Neuron (in vitro differentiated cells): ENCODE data around the gene ZNHIT6.
"Not testable (repeated sequence)": the region's sequence is repeated elsewhere in the genome, so short reads cannot be mapped to it uniquely, and the experiment has no call there.

ENCODE experiments used
- H2AFZ ChIP-seq: one replicate; pipeline ENCODE4 v1.6.1; 2013; ENCODE audit warnings: low read depth, mild to moderate bottlenecking, inconsistent platforms, low read length, moderate library complexity
- H3K27me3 ChIP-seq: one replicate; pipeline ENCODE4 v1.6.1; 2013; ENCODE audit warnings: low read length; ENCODE audit not compliant: insufficient read depth
- H3K36me3 ChIP-seq: one replicate; pipeline ENCODE4 v1.6.1; 2013; ENCODE audit warnings: low read length; ENCODE audit not compliant: insufficient read depth
- H3K4me1 ChIP-seq: one replicate; pipeline ENCODE4 v1.6.1; 2013; ENCODE audit warnings: low read length; ENCODE audit not compliant: insufficient read depth
- H3K4me3 ChIP-seq: 2 replicates; pipeline ENCODE4 v1.5.1; 2013; ENCODE audit warnings: mild to moderate bottlenecking, low read length, moderate library complexity
- H3K9me3 ChIP-seq: one replicate; pipeline ENCODE4 v1.6.1; 2013; ENCODE audit warnings: low read length

ZNHIT6 gene

GRCh38 chr1:85656948-85657347 lies 51.3 kb downstream of the ZNHIT6 start:
- no peak overlapping the region for H2AFZ ChIP-seq
- peaks cover 2% of the 10 kb centered on the region for H3K4me1 ChIP-seq
- no peaks in the 10 kb centered on the region for H3K27me3 ChIP-seq
- H3K36me3 ChIP-seq: peaks cover 28% of the 10 kb centered on the region
- no peaks in the 10 kb centered on the region for H3K9me3 ChIP-seq
- H3K4me3 ChIP-seq: no peak overlapping the region

DNA sequence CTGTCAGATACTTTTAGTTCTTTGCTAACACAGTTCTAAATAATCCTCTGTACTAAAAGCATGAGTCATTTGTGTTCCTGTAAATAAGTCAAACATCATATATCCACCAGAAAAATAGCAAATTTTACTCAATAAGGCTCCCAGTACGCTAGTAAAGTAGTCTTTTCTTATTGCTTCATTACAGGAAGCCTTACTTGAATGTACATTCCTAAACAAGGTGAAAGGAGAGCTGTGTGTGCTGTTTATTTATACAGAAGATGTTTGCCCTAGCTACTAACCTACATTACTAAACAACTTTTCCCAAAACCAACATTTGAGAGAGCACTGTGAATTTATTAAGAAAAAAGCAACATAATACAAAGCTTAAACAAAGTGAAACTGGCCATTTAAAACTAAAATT lies 52.0 kb downstream of the ZNHIT6 start:
- Histone ChIP-seq H3K4me1 (peaks cover 2% of the 10 kb centered on the region), H3K27me3 (no peaks in the 10 kb centered on the region), H3K4me3 (no peak overlapping the region), H3K36me3 (peaks cover 28% of the 10 kb centered on the region), H3K9me3 (no peaks in the 10 kb centered on the region), H2AFZ (no peak overlapping the region)

DNA sequence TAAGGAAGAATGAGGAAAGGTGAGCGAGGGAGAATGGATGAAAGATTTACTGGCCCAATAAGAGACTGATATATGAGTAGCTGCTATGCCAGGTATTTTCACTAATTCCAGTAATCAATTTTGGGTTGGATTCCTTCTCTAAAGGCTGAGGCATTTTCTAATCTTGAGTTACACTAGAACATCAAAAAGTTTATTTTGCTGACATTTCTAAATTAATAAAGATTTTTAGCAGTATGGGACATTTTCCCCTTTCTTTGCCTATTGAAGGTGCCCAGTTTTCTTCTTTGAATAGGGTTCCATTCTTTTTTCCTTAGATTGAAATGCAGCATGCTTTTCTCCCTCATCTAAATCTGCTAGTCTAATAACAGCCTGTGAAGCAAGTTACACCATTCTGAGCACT lies 52.9 kb downstream of the ZNHIT6 start:
- Histone ChIP-seq H3K9me3 (peaks cover under 1% of the 10 kb centered on the region), H3K36me3 (peaks cover 28% of the 10 kb centered on the region), H3K27me3 (no peaks in the 10 kb centered on the region), H2AFZ (no peak overlapping the region), H3K4me1 (peaks cover 2% of the 10 kb centered on the region), H3K4me3 (no peak overlapping the region)

DNA sequence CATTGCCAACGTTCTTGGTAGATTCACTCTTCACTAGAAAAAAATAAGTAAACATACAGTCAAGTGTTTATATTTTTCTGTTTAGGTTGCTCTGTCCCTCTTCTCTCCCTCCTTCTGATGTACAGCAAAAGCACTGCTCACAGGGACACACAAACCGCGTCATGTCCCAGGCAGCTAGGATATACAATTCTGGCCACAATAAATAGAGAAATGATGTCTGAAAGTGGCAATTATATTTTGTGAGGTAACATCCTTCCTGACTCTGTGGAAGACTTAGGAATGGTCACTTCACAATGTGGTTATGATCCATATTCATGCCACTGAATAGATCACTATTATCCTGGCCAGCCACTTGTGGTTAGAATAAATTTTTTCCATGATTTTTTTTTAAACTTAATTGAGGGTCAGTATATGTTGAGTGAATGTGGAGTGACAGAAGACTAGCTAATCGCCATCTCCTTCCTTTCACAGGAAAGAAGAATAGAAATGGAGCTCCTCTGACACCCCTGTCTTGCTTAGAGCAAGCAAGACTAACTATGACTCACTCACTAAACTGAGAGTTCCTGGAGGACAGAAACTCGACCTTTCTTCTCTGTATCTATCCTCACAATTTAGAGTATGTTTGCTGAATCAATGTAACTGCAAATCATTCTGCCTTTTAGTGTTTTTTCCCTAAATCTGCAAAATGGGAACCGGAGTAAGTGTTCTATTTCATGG lies 54.0 kb downstream of the ZNHIT6 start:
- peaks cover 4% of the 10 kb centered on the region for H3K9me3 ChIP-seq
- peaks cover 28% of the 10 kb centered on the region for H3K36me3 ChIP-seq
- peaks cover 2% of the 10 kb centered on the region for H3K4me1 ChIP-seq
- no peak overlapping the region for H2AFZ ChIP-seq
- H3K27me3 ChIP-seq: no peaks in the 10 kb centered on the region
- no peak overlapping the region for H3K4me3 ChIP-seq

DNA sequence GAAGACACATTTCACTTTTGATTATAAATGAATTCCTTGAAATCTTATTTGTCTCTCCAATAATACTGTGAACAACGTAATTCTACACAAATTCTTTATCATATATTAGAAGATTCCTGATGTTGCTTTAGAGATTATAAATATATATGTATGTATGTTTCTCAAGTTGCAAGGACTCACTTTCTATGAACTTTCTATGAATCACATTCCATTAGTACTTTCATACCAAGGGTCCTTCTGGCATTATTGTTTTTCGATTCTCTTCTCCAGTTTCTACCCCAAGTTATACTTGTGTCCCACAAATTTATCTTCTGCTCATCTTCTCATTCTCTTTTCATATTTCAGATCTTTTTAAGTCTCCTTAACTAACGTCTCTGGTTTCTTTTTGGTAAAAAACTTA lies 55.9 kb downstream of the ZNHIT6 start:
- Histone ChIP-seq H3K36me3 (peaks cover 26% of the 10 kb centered on the region), H3K4me3 (no peak overlapping the region), H3K9me3 (peaks cover 7% of the 10 kb centered on the region)

DNA sequence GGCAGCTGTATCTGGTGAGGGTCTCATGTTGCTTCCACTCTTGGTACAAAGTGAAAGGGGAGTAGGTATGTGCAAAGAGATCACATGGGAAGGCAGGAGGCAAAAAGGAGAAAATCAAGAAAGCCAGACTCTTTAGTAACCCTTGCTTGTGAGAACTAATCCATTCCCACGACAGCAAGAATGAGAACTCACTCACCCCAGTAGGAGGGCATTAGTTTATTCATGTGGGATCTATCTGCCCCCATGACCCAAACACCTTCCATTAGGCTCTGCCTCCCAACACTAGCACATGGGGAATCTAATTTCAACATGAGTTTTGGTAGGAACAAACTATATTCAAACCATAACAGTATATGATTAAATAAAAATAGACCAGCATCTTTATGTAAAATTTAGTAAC lies 57.6 kb downstream of the ZNHIT6 start:
- Histone ChIP-seq H3K36me3 (peaks cover 22% of the 10 kb centered on the region), H3K9me3 (peaks cover 7% of the 10 kb centered on the region), H2AFZ (no peak overlapping the region), H3K4me3 (no peak overlapping the region), H3K4me1 (no peaks in the 10 kb centered on the region), H3K27me3 (no peaks in the 10 kb centered on the region)

More for the DNA sequence above, 55.9 kb downstream of the ZNHIT6 start:
- H3K4me1 ChIP-seq: no peaks in the 10 kb centered on the region
- H3K27me3 ChIP-seq: no peaks in the 10 kb centered on the region
- H2AFZ ChIP-seq: no peak overlapping the region

DNA sequence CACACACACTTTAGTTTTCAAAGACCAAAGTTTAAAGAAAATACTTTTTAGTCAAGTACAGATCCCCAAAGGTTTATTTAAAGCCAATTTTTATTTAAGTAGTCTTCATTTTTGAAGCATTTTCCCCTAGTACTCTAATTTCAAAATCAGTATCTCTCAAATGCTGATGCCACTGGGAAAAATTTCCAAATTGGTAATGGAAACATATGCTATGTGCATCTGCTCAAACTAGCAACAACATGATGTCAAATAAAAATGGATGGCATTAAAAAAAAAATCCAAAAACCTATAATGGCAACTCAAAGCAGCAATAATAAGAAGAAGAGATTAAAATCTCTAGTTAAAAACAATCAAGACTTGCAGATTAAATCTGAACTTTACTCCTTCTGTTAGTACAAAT lies 58.6 kb downstream of the ZNHIT6 start:
- H3K4me3 ChIP-seq: no peak overlapping the region
- H2AFZ ChIP-seq: no peak overlapping the region
- H3K9me3 ChIP-seq: peaks cover 7% of the 10 kb centered on the region
- no peaks in the 10 kb centered on the region for H3K4me1 ChIP-seq
- H3K36me3 ChIP-seq: peaks cover 20% of the 10 kb centered on the region
- no peaks in the 10 kb centered on the region for H3K27me3 ChIP-seq

DNA sequence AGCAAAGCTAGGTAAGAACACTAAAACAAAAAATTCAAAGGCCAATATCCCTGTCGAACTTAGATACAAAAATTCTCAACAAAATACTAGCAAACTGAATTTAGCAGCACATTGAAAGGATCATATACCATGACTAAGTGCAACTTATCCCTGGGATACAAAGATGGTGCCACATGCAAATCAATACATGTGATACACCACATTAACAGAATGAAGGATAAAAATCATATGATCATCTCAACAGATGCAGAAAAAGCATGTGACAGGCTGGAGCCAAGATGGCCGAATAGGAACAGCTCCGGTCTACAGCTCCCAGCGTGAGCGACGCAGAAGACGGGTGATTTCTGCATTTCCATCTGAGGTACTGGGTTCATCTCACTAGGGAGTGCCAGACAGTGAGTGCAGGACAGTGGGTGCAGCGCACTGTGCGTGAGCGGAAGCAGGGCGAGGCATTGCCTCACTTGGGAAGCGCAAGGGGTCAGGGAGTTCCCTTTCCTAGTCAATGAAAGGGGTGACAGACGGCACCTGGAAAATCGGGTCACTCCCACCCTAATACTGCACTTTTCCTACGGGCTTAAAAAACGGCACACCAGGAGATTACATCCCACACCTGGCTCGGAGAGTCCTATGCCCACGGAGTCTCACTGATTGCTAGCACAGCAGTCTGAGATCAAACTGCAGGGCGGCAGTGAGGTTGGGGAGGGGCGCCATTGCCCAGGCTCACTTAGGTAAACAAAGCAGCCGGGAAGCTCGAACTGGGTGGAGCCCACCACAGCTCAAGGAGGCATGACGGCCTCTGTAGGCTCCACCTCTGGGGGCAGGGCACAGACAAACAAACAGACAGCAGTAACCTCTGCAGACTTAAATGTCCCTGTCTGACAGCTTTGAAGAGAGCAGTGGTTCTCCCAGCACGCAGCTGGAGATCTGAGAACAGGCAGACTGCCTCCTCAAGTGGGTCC lies 66.4 kb downstream of the ZNHIT6 start:
- not testable (repeated sequence) for H3K36me3 ChIP-seq

DNA sequence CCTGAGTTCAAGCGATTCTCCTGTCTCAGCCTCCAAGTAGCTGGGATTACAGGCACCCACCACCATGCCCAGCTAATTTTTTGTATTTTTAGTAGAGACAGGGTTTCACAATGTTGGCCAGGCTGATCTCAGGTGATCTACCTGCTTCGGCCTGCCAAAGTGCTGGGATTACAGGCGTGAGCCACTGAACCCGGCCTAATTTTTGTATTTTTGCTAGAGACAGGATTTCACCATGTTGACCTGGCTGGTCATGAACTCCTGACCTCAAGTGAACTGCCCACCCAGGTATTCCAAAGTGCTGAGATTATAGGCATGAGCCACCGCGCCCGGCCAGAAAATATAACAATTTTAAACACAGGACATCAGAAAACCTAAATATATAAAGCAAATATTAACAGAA lies 68.3 kb downstream of the ZNHIT6 start:
- not testable (repeated sequence) for H2AFZ ChIP-seq, H3K27me3 ChIP-seq, H3K4me1 ChIP-seq, H3K4me3 ChIP-seq, H3K36me3 ChIP-seq
- peaks cover 13% of the 10 kb centered on the region for H3K9me3 ChIP-seq

More for the DNA sequence above, 66.4 kb downstream of the ZNHIT6 start:
- not testable (repeated sequence) for H3K4me1 ChIP-seq, H3K4me3 ChIP-seq, H3K27me3 ChIP-seq, H2AFZ ChIP-seq
- H3K9me3 ChIP-seq: peaks cover 11% of the 10 kb centered on the region

GRCh38 chr1:85638412-85638811 lies 69.8 kb downstream of the ZNHIT6 start:
- H3K27me3 ChIP-seq: no peaks in the 10 kb centered on the region
- no peaks in the 10 kb centered on the region for H3K4me1 ChIP-seq
- no peak overlapping the region for H3K4me3 ChIP-seq
- peaks cover 3% of the 10 kb centered on the region for H3K36me3 ChIP-seq
- no peak overlapping the region for H2AFZ ChIP-seq
- H3K9me3 ChIP-seq: peaks cover 13% of the 10 kb centered on the region

DNA sequence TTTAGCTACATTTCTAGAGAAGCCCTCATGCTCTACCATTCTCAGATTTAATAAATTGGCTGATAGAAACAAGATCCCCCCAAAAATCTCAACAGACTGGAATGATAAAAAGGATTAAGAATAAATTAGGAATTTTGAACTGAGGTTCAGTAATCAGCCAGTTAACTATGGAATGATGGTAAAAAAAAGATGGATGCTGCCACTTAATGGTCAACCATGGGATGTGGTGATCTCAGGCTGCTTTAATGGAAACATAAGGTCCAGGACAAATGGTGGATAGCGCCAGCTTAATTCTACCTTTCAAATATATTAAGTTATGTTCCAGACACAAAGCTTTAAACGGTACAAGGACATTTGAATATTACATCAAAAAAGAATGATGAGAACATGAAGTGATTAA lies 77.7 kb downstream of the ZNHIT6 start:
- no peak overlapping the region for H3K4me3 ChIP-seq
- no peaks in the 10 kb centered on the region for H3K9me3 ChIP-seq
- H3K4me1 ChIP-seq: peaks cover 6% of the 10 kb centered on the region
- no peaks in the 10 kb centered on the region for H3K27me3 ChIP-seq
- H3K36me3 ChIP-seq: no peaks in the 10 kb centered on the region
- no peak overlapping the region for H2AFZ ChIP-seq

DNA sequence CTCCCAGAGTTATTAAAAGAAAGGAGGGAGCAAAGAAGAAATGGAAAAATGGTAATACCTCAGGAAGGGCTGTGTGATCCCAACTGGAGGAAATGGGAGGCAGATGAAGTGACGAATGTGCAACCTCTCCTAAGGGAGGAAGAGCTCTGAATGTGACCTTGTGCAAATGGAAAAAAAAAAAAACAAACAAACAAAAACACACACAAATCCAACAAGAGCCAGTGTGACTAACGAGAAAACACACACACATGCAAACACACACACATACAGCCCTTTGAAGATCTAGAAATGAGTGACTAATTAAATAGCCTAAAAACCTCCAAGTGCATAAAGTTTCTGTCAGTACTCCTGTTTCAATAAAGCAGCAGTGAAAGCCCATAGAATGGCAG lies 78.7 kb downstream of the ZNHIT6 start:
- no peaks in the 10 kb centered on the region for H3K27me3 ChIP-seq
- no peaks in the 10 kb centered on the region for H3K9me3 ChIP-seq
- H3K36me3 ChIP-seq: no peaks in the 10 kb centered on the region
- no peak overlapping the region for H3K4me3 ChIP-seq
- H2AFZ ChIP-seq: no peak overlapping the region
- peaks cover 6% of the 10 kb centered on the region for H3K4me1 ChIP-seq

DNA sequence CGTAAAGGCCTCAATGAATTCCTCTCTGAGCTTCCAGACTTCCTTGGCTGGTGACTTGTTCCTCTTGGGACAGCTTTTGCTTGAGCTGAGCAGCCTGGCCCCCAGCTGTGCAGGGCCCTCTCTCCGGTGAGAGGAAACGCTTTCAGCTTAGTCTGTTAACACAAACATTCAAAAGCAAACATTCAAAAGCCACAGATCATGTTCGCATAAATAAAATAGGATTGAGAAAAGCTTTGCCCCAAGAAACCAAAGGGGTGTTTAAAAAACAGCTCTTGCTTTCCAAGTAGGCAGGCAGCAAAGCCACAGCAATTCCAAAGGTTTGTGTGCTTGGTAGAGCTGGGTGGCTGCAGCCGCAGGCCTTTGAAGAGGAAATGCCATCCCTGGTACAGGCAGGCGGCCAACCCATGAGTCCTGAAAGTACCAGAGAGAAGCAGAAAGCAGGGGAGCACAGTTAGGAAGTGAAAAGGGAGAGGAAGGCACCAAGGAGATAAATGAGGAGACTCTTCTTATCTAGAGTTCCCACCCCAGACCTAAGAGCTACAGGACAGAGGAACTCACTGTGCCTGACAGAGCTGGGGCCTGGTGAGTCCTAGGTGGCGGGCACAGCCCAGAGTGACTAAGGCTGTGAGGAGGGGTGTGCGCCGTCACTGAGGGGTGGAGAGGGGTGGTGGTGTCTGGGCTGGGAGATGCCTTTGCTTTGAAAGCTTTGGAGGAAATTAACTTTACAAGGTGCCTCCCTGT lies 79.3 kb downstream of the ZNHIT6 start:
- H3K27me3 ChIP-seq: no peaks in the 10 kb centered on the region
- peaks cover 6% of the 10 kb centered on the region for H3K4me1 ChIP-seq
- H3K4me3 ChIP-seq: no peak overlapping the region
- H3K9me3 ChIP-seq: no peaks in the 10 kb centered on the region
- H2AFZ ChIP-seq: no peak overlapping the region
- no peaks in the 10 kb centered on the region for H3K36me3 ChIP-seq
